ENCODE results near the gene KMO.

KMO gene

DNA sequence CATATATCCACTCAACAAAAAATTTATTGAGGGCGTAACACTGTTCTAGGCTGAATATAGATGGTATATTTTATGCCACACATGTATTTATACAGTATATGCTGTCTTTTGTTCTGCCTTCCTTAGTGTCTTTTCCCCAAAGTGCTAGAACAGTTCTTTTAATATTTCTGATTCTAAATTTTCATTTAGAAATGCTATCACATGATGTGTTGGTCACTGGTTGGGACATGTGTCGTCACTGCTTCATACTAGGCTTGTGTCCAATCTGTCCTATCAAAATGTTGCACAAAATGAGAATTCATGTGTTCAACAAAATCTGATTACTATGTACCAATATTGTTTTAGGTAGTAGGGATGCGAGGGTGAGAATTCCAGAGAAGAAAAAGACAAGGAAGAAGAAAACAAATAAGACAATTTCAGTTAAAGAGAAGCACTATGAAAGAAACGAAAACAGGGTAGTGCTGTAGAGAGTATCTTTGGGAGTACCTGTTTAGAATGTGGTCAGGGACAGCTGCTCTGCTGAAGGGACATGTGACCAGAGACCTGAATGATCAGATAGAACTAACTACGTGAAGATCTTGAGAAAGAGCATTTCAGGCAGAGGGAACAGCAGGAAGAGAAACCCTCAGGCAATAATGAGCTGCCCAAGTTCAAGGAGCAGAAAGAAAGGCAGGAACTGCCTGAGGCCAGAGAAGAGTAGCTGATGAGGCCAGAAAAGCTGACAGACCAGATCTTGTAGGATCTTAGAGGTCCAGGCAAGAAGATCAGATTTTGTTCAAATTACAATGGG lies 1.3 kb downstream of the KMO start:
- H3K9me3 ChIP-seq (ENCODE audit: insufficient read depth, low read length): no peaks in the 10 kb centered on the region
- H4K20me1 ChIP-seq (ENCODE audit: low read depth, low read length): no peaks in the 10 kb centered on the region
- H3K4me3 ChIP-seq (ENCODE audit: insufficient read depth, low read length, poor library complexity, severe bottlenecking): peak overlapping the region; percentile 74
- TF ChIP-seq EZH2phosphoT487 (conservative IDR thresholded peaks at IDR 0.05; ENCODE audit: low read length): no peak
- TF ChIP-seq, protein P1, sequence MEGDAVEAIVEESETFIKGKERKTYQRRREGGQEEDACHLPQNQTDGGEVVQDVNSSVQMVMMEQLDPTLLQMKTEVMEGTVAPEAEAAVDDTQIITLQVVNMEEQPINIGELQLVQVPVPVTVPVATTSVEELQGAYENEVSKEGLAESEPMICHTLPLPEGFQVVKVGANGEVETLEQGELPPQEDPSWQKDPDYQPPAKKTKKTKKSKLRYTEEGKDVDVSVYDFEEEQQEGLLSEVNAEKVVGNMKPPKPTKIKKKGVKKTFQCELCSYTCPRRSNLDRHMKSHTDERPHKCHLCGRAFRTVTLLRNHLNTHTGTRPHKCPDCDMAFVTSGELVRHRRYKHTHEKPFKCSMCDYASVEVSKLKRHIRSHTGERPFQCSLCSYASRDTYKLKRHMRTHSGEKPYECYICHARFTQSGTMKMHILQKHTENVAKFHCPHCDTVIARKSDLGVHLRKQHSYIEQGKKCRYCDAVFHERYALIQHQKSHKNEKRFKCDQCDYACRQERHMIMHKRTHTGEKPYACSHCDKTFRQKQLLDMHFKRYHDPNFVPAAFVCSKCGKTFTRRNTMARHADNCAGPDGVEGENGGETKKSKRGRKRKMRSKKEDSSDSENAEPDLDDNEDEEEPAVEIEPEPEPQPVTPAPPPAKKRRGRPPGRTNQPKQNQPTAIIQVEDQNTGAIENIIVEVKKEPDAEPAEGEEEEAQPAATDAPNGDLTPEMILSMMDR (IDR thresholded peaks at IDR 0.05; ENCODE audit: insufficient read depth, low read length, poor library complexity, severe bottlenecking): no peak
- H3K9ac ChIP-seq (ENCODE audit: low read length): peak overlapping the region; percentile 53
- H3K27me3 ChIP-seq (ENCODE audit: low read length): no peaks in the 10 kb centered on the region
- peak overlapping the region; percentile 30 for H2AFZ ChIP-seq (ENCODE audit: low read depth, low read length, severe bottlenecking)
- no peaks in the 10 kb centered on the region for H3K9me2 ChIP-seq (replicated peaks; ENCODE audit: insufficient read depth, low read length)
- H3F3A ChIP-seq (ENCODE audit: insufficient read depth): peaks cover 31% of the 10 kb centered on the region
- peaks cover 10% of the 10 kb centered on the region; the same call in 1 of the 2 replicates for H3K79me2 ChIP-seq (ENCODE audit: insufficient read depth, low read length)
- H3K36me3 ChIP-seq (ENCODE audit: low read length): peaks cover 8% of the 10 kb centered on the region; the same call in 1 of the 2 replicates
- peak overlapping the region; percentile 98 for H3K27ac ChIP-seq (ENCODE audit: low read depth, low read length)
- peak overlapping the region; percentile 100 for H3K4me2 ChIP-seq (ENCODE audit: low read depth, low read length, poor library complexity, severe bottlenecking)

DNA sequence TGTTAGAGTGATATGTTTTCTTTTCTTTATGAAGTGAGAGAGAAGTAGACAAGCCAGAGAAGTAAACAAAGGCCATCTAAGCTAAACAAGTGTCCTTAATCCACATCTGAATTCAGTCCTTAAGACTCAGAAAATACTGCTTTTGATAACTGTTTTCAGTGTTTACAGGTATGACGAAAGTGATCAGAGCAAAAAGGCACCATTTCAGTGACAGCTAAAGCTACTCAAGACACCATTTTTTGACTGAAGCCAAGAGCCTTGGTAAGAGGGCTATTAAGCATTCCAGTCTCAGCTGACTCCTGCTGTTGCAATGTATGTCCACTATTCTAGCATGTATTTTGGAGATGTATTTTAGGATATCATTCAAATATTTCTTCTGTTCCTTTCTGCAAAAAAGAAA lies 4.1 kb downstream of the KMO start:
- no peak overlapping the region for H3K4me2 ChIP-seq (ENCODE audit: low read depth, low read length, poor library complexity, severe bottlenecking)
- H3K27ac ChIP-seq (ENCODE audit: low read depth, low read length): no peak overlapping the region
- TF ChIP-seq, protein P1 (IDR thresholded peaks at IDR 0.05; ENCODE audit: insufficient read depth, low read length, poor library complexity, severe bottlenecking): no peak
- TF ChIP-seq EZH2phosphoT487 (conservative IDR thresholded peaks at IDR 0.05; ENCODE audit: low read length): no peak
- H2AFZ ChIP-seq (ENCODE audit: low read depth, low read length, severe bottlenecking): no peak overlapping the region
- no peak overlapping the region for H3K4me3 ChIP-seq (ENCODE audit: insufficient read depth, low read length, poor library complexity, severe bottlenecking)
- H3K9me3 ChIP-seq (ENCODE audit: insufficient read depth, low read length): no peaks in the 10 kb centered on the region
- H4K20me1 ChIP-seq (ENCODE audit: low read depth, low read length): no peaks in the 10 kb centered on the region
- peaks cover 10% of the 10 kb centered on the region; the same call in 1 of the 2 replicates for H3K79me2 ChIP-seq (ENCODE audit: insufficient read depth, low read length)
- H3K9me2 ChIP-seq (replicated peaks; ENCODE audit: insufficient read depth, low read length): no peaks in the 10 kb centered on the region
- H3K27me3 ChIP-seq (ENCODE audit: low read length): no peaks in the 10 kb centered on the region
- no peak overlapping the region for H3K9ac ChIP-seq (ENCODE audit: low read length)
- peaks cover 30% of the 10 kb centered on the region for H3F3A ChIP-seq (ENCODE audit: insufficient read depth)
- peaks cover 8% of the 10 kb centered on the region; the same call in 1 of the 2 replicates for H3K36me3 ChIP-seq (ENCODE audit: low read length)

DNA sequence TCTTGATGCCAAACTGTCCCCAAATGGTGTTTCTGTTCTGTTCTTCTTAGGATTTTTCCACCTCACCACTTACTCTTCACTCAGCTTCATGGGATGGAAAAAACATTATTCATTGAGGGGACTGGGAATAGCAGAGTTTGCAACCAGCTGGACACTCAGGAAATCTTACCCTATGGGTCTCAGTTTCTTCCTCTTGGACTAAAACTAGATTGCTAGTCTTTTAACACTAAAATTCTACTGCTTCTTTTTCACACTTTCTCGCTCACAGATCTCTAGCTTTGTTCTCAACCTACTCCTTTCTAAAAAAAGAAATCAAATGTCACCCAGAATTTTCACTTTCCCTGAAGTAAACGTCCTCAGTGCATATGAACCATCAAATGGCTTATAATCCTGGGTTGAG lies 4.8 kb downstream of the KMO start:
- no peak overlapping the region for H3K9ac ChIP-seq (ENCODE audit: low read length)
- peaks cover 8% of the 10 kb centered on the region; the same call in 1 of the 2 replicates for H3K36me3 ChIP-seq (ENCODE audit: low read length)
- H4K20me1 ChIP-seq (ENCODE audit: low read depth, low read length): no peaks in the 10 kb centered on the region
- H3K4me3 ChIP-seq (ENCODE audit: insufficient read depth, low read length, poor library complexity, severe bottlenecking): no peak overlapping the region
- TF ChIP-seq, protein P1 (IDR thresholded peaks at IDR 0.05; ENCODE audit: insufficient read depth, low read length, poor library complexity, severe bottlenecking): no peak
- no peak for TF ChIP-seq EZH2phosphoT487 (conservative IDR thresholded peaks at IDR 0.05; ENCODE audit: low read length)
- H3F3A ChIP-seq (ENCODE audit: insufficient read depth): peaks cover 24% of the 10 kb centered on the region
- no peak overlapping the region for H2AFZ ChIP-seq (ENCODE audit: low read depth, low read length, severe bottlenecking)
- H3K27me3 ChIP-seq (ENCODE audit: low read length): no peaks in the 10 kb centered on the region
- H3K9me3 ChIP-seq (ENCODE audit: insufficient read depth, low read length): no peaks in the 10 kb centered on the region
- H3K9me2 ChIP-seq (replicated peaks; ENCODE audit: insufficient read depth, low read length): no peaks in the 10 kb centered on the region
- H3K79me2 ChIP-seq (ENCODE audit: insufficient read depth, low read length): peaks cover 10% of the 10 kb centered on the region; the same call in 1 of the 2 replicates
- no peak overlapping the region for H3K4me2 ChIP-seq (ENCODE audit: low read depth, low read length, poor library complexity, severe bottlenecking)
- no peak overlapping the region for H3K27ac ChIP-seq (ENCODE audit: low read depth, low read length)

Data from SU-DHL-6 (cell line).